Spleen (tissue), 11 donors: ENCODE data around the gene SREBF2. TPM values are rescaled to one million over a fixed set of nuclear protein-coding genes. Genes with fewer than 3 reads are reported as not detected.

ENCODE experiments used
- DNase-seq: peaks from one replicate; pipeline ENCODE4 v3.0.0-alpha.2; 2020
- H3K27ac ChIP-seq, 8 donors: fragments of 200-600 bp; sonication (generic) in 7 of 8; 1 replicate in 4 of 8; 2 replicates in 4 of 8; pipeline versions ENCODE4 v1.5.0 to v1.8.0; 2016 to 2021; ENCODE audit warnings: inconsistent platforms in 4 of 8, mild to moderate bottlenecking in 4 of 8, moderate library complexity in 1 of 8
- H3K27me3 ChIP-seq, 7 donors: fragments of 200-600 bp; sonication (generic) in 6 of 7; replicated peaks in 1 of 7; 1 replicate in 4 of 7; 2 replicates in 3 of 7; pipeline versions ENCODE4 v1.5.0 to v1.8.0; 2016 to 2021; ENCODE audit warnings: inconsistent platforms in 3 of 7, mild to moderate bottlenecking in 1 of 7
- H3K36me3 ChIP-seq, 6 donors: fragments of 200-600 bp; sonication (generic) in 5 of 6; 1 replicate in 4 of 6; 2 replicates in 2 of 6; pipeline versions ENCODE4 v1.5.0 to v1.8.0; 2016 to 2021; ENCODE audit warnings: inconsistent platforms in 2 of 6
- H3K4me1 ChIP-seq, 6 donors: fragments of 200-600 bp; sonication (generic) in 5 of 6; 1 replicate in 3 of 6; 2 replicates in 3 of 6; pipeline versions ENCODE4 v1.5.0 to v1.8.0; 2016 to 2021; ENCODE audit warnings: inconsistent platforms in 3 of 6
- H3K4me3 ChIP-seq, 8 donors: fragments of 200-600 bp; sonication (generic) in 7 of 8; 1 replicate in 4 of 8; 2 replicates in 4 of 8; pipeline versions ENCODE4 v1.5.0 to v1.8.0; 2016 to 2021; ENCODE audit warnings: inconsistent platforms in 4 of 8, mild to moderate bottlenecking in 4 of 8, moderate library complexity in 2 of 8
- H3K9me3 ChIP-seq, 8 donors: fragments of 200-600 bp; sonication (generic) in 7 of 8; 1 replicate in 4 of 8; 2 replicates in 4 of 8; pipeline versions ENCODE4 v1.5.0 to v1.8.0; 2016 to 2021; ENCODE audit warnings: inconsistent platforms in 4 of 8
- CTCF ChIP-seq, 11 experiments: fragments of 200-600 bp in 7 of 11; fragments of 450-650 bp in 4 of 11; sonication (generic) in 4 of 11; IDR thresholded peaks in 8 of 11; conservative IDR thresholded peaks in 3 of 11; 1 replicate in 7 of 11; 2 replicates in 4 of 11; pipeline versions ENCODE4 v1.4.0 to v1.8.0; 2016 to 2021; ENCODE audit warnings: antibody characterized with exemption in 11 of 11, inconsistent platforms in 4 of 11, mild to moderate bottlenecking in 1 of 11
- POLR2A ChIP-seq, 3 donors: fragments of 450-650 bp; IDR thresholded peaks; one replicate each; pipeline ENCODE4 v1.5.1; 2017; ENCODE audit warnings: antibody characterized with exemption in 3 of 3, mild to moderate bottlenecking in 1 of 3
- POLR2AphosphoS5 ChIP-seq, 3 donors: sonication (generic); formaldehyde crosslinking; IDR thresholded peaks; one replicate each; pipeline ENCODE4 v1.5.1; 2017; ENCODE audit warnings: antibody characterized with exemption in 3 of 3
- WGBS, 5 donors: extraction: QIAGEN DNeasy Blood & Tissue Kit in 3 of 5; methylation state at CpG; one replicate each; pipeline versions ENCODE4 v1.1.5 to v1.1.7; 2013 to 2018; 5-methylcytosine and 5-hydroxymethylcytosine counted together
- intact Hi-C: fragments of 100-400 bp; cut with DNase I; formaldehyde crosslinking; loops from one replicate; pipeline ENCODE4 v1.15.0; 2023; ENCODE audit warnings: low total_unique reads
- polyA plus RNA-seq, 3 donors: library from polyadenylated mRNA; stranded (reverse); fragments of 200-250 nt; gene quantifications; one replicate each; pipeline ENCODE4 v1.2.1, GENCODE V29; 2013
- total RNA-seq, 7 donors: library from RNA; depleted of rRNA in 3 of 7; stranded (reverse); fragments of >200 nt in 3 of 7; fragmentation: NEBNext Ultra II Directional in 4 of 7; extraction: Animal tissue kit (Norgen Biotek cat#: 25700) in 4 of 7; gene quantifications; one replicate each; pipeline versions ENCODE4 v1.1.0 to v1.2.1, GENCODE V29; 2016 to 2021
- donor health status: healthy with polysubstance abuse.
- donor health status: DM: no; HTN: no; CAD: no; lungs with moderate emphysema.
- donor health status: DM: no; HTN: no; CAD: no.
- donor health status: Bipolar disorder and iron deficiency.
- donor health status: healthy.
- donor health status: DM: no; HTN: no; CAD: no.
- donor health status: DM: yes; HTN: yes; CAD: no.

Gene SREBF2
- total and polyA plus RNA-seq, 10 donors = 19.4 to 104 (median 63.3) TPM

GRCh38 chr22:41801886-41802285, 31.0 kb upstream of the SREBF2 start:
- Histone ChIP-seq H3K4me3 (peak overlapping the region in 4 of 8 donors; percentile 67 to 93 (median 88)), H3K27ac (no peak overlapping the region), H3K4me1 (peaks cover 5 to 52% (median 23%) of the 10 kb centered on the region in 6 donors), H3K9me3 (no peaks in the 10 kb centered on the region), H3K27me3 (no peaks in the 10 kb centered on the region), H3K36me3 (no peaks in the 10 kb centered on the region)
- 44 to 75% (median 56%) methylated on average over 2 of the region's 2 CpGs for WGBS, 5 donors
- intact Hi-C loops = no loop called here
- no peak for DNase-seq
- TF ChIP-seq POLR2AphosphoS5 (IDR thresholded peaks at IDR 0.05) = no peak
- no peak for TF ChIP-seq POLR2A (IDR thresholded peaks at IDR 0.05)
- no peak for TF ChIP-seq CTCF (IDR thresholded peaks at IDR 0.05 in 8 of 11, conservative IDR thresholded peaks at IDR 0.05 in 3 of 11)

- Histone ChIP-seq H3K9me3 (no peaks in the 10 kb centered on the region), H3K4me1 (peaks cover 0 to 35% (median 15%) of the 10 kb centered on the region in 6 donors), H3K36me3 (peaks cover 0 to 25% (median 9%) of the 10 kb centered on the region in 6 donors), H3K4me3 (no peak overlapping the region), H3K27ac (no peak overlapping the region), H3K27me3 (no peaks in the 10 kb centered on the region)
- intact Hi-C loops = no loop called here
- TF ChIP-seq CTCF (IDR thresholded peaks at IDR 0.05 in 8 of 11, conservative IDR thresholded peaks at IDR 0.05 in 3 of 11) = no peak
- no peak for DNase-seq
These were observed 27.3 kb upstream of the SREBF2 start for GRCh38 chr22:41805639-41806038.

- Histone ChIP-seq H3K27ac (no peak overlapping the region), H3K9me3 (no peaks in the 10 kb centered on the region), H3K27me3 (no peaks in the 10 kb centered on the region), H3K4me3 (no peak overlapping the region), H3K4me1 (peaks cover 0 to 8% (median 0%) of the 10 kb centered on the region in 6 donors), H3K36me3 (peaks cover 0 to 53% (median 14%) of the 10 kb centered on the region in 6 donors)
- intact Hi-C loops = no loop called here
- 86 to 95% (median 89%) methylated on average over 6 of the region's 6 CpGs for WGBS, 5 donors
- TF ChIP-seq POLR2AphosphoS5 (IDR thresholded peaks at IDR 0.05) = no peak
- DNase-seq = no peak
These were observed 24.5 kb upstream of the SREBF2 start for GRCh38 chr22:41808400-41808799.

GRCh38 chr22:41810022-41810421, 22.9 kb upstream of the SREBF2 start:
- WGBS, 5 donors = 95 to 96% (median 96%) methylated on average over 12 of the region's 12 CpGs

More at GRCh38 chr22:41810022-41810421, 22.9 kb upstream of the SREBF2 start:
- Histone ChIP-seq H3K36me3 (peaks cover 0 to 69% (median 21%) of the 10 kb centered on the region in 6 donors), H3K4me3 (no peak overlapping the region), H3K4me1 (no peaks in the 10 kb centered on the region), H3K27ac (no peak overlapping the region), H3K27me3 (no peaks in the 10 kb centered on the region), H3K9me3 (no peaks in the 10 kb centered on the region)
- intact Hi-C loops = no loop called here
- no peak for TF ChIP-seq CTCF (IDR thresholded peaks at IDR 0.05 in 8 of 11, conservative IDR thresholded peaks at IDR 0.05 in 3 of 11)
- no peak for TF ChIP-seq POLR2A (IDR thresholded peaks at IDR 0.05)
- no peak for TF ChIP-seq POLR2AphosphoS5 (IDR thresholded peaks at IDR 0.05)
- DNase-seq = no peak
